Measurements from ENCODE around the gene TNRC6A.

TNRC6A gene

GRCh38 chr16:24846548-24847357, 117.3 kb downstream of the TNRC6A start:
- Histone ChIP-seq H3K9ac (ENCODE audit: low read length) (no peak overlapping the region), H3K4me1 (ENCODE audit: control insufficient read depth, insufficient read depth, low read length) (peaks cover 6% of the 10 kb centered on the region; the same call in 1 of the 2 replicates), H3K4me3 (ENCODE audit: low read depth, low read length) (no peak overlapping the region), H3K9me3 (ENCODE audit: control insufficient read depth, insufficient read depth, low read depth, low read length) (no peaks in the 10 kb centered on the region), H3K27ac (ENCODE audit: low read depth, low read length) (no peak overlapping the region), H3K27me3 (ENCODE audit: control insufficient read depth, insufficient read depth, low read length) (no peaks in the 10 kb centered on the region), H3K36me3 (ENCODE audit: control insufficient read depth, insufficient read depth, low read length) (no peaks in the 10 kb centered on the region)

- H3K27me3 ChIP-seq (ENCODE audit: control insufficient read depth, insufficient read depth, low read length), result no peaks in the 10 kb centered on the region
- no peak overlapping the region for H3K9ac ChIP-seq (ENCODE audit: low read length)
- H3K9me3 ChIP-seq (ENCODE audit: control insufficient read depth, insufficient read depth, low read depth, low read length), result no peaks in the 10 kb centered on the region
- H3K4me1 ChIP-seq (ENCODE audit: control insufficient read depth, insufficient read depth, low read length), result peaks cover 6% of the 10 kb centered on the region; the same call in 1 of the 2 replicates
- no peaks in the 10 kb centered on the region for H3K36me3 ChIP-seq (ENCODE audit: control insufficient read depth, insufficient read depth, low read length)
- H3K4me3 ChIP-seq (ENCODE audit: low read depth, low read length), result no peak overlapping the region
- no peak overlapping the region for H3K27ac ChIP-seq (ENCODE audit: low read depth, low read length)
These were observed 117.9 kb downstream of the TNRC6A start for GRCh38 chr16:24847358-24847664.

GRCh38 chr16:24848065-24848464, 118.6 kb downstream of the TNRC6A start:
- Histone ChIP-seq H3K4me3 (ENCODE audit: low read depth, low read length) (no peak overlapping the region), H3K4me1 (ENCODE audit: control insufficient read depth, insufficient read depth, low read length) (peaks cover 6% of the 10 kb centered on the region; the same call in 1 of the 2 replicates), H3K9me3 (ENCODE audit: control insufficient read depth, insufficient read depth, low read depth, low read length) (no peaks in the 10 kb centered on the region), H3K36me3 (ENCODE audit: control insufficient read depth, insufficient read depth, low read length) (no peaks in the 10 kb centered on the region), H3K27ac (ENCODE audit: low read depth, low read length) (no peak overlapping the region), H3K27me3 (ENCODE audit: control insufficient read depth, insufficient read depth, low read length) (no peaks in the 10 kb centered on the region), H3K9ac (ENCODE audit: low read length) (no peak overlapping the region)

GRCh38 chr16:24849641-24850040, 120.2 kb downstream of the TNRC6A start:
- H3K27me3 ChIP-seq (ENCODE audit: control insufficient read depth, insufficient read depth, low read length), result no peaks in the 10 kb centered on the region
- no peak overlapping the region for H3K4me3 ChIP-seq (ENCODE audit: low read depth, low read length)
- peaks cover 1% of the 10 kb centered on the region; the same call in 1 of the 2 replicates for H3K4me1 ChIP-seq (ENCODE audit: control insufficient read depth, insufficient read depth, low read length)
- no peaks in the 10 kb centered on the region for H3K36me3 ChIP-seq (ENCODE audit: control insufficient read depth, insufficient read depth, low read length)
- H3K9me3 ChIP-seq (ENCODE audit: control insufficient read depth, insufficient read depth, low read depth, low read length), result no peaks in the 10 kb centered on the region
- H3K9ac ChIP-seq (ENCODE audit: low read length), result no peak overlapping the region
- no peak overlapping the region for H3K27ac ChIP-seq (ENCODE audit: low read depth, low read length)

- H3K27ac ChIP-seq (ENCODE audit: low read depth, low read length), result no peak overlapping the region
- H3K9me3 ChIP-seq (ENCODE audit: control insufficient read depth, insufficient read depth, low read depth, low read length), result no peaks in the 10 kb centered on the region
- H3K4me3 ChIP-seq (ENCODE audit: low read depth, low read length), result no peak overlapping the region
- no peaks in the 10 kb centered on the region for H3K27me3 ChIP-seq (ENCODE audit: control insufficient read depth, insufficient read depth, low read length)
- no peak overlapping the region for H3K9ac ChIP-seq (ENCODE audit: low read length)
- no peaks in the 10 kb centered on the region for H3K4me1 ChIP-seq (ENCODE audit: control insufficient read depth, insufficient read depth, low read length)
- no peaks in the 10 kb centered on the region for H3K36me3 ChIP-seq (ENCODE audit: control insufficient read depth, insufficient read depth, low read length)
These were observed 121.0 kb downstream of the TNRC6A start for GRCh38 chr16:24850289-24850938.

GRCh38 chr16:24851700-24852099, 122.2 kb downstream of the TNRC6A start:
- no peak overlapping the region for H3K27ac ChIP-seq (ENCODE audit: low read depth, low read length)
- no peak overlapping the region for H3K4me3 ChIP-seq (ENCODE audit: low read depth, low read length)
- H3K27me3 ChIP-seq (ENCODE audit: control insufficient read depth, insufficient read depth, low read length), result no peaks in the 10 kb centered on the region
- H3K4me1 ChIP-seq (ENCODE audit: control insufficient read depth, insufficient read depth, low read length), result no peaks in the 10 kb centered on the region
- no peak overlapping the region for H3K9ac ChIP-seq (ENCODE audit: low read length)
- H3K36me3 ChIP-seq (ENCODE audit: control insufficient read depth, insufficient read depth, low read length), result no peaks in the 10 kb centered on the region
- H3K9me3 ChIP-seq (ENCODE audit: control insufficient read depth, insufficient read depth, low read depth, low read length), result no peaks in the 10 kb centered on the region

- Histone ChIP-seq H3K9ac (ENCODE audit: low read length) (no peak overlapping the region), H3K36me3 (ENCODE audit: control insufficient read depth, insufficient read depth, low read length) (no peaks in the 10 kb centered on the region), H3K4me3 (ENCODE audit: low read depth, low read length) (no peak overlapping the region), H3K27me3 (ENCODE audit: control insufficient read depth, insufficient read depth, low read length) (no peaks in the 10 kb centered on the region), H3K4me1 (ENCODE audit: control insufficient read depth, insufficient read depth, low read length) (no peaks in the 10 kb centered on the region), H3K27ac (ENCODE audit: low read depth, low read length) (no peak overlapping the region), H3K9me3 (ENCODE audit: control insufficient read depth, insufficient read depth, low read depth, low read length) (no peaks in the 10 kb centered on the region)
These were observed 122.8 kb downstream of the TNRC6A start for GRCh38 chr16:24852281-24852721.

- Histone ChIP-seq H3K4me1 (ENCODE audit: control insufficient read depth, insufficient read depth, low read length) (no peaks in the 10 kb centered on the region), H3K4me3 (ENCODE audit: low read depth, low read length) (no peak overlapping the region), H3K36me3 (ENCODE audit: control insufficient read depth, insufficient read depth, low read length) (no peaks in the 10 kb centered on the region), H3K9ac (ENCODE audit: low read length) (no peak overlapping the region), H3K27ac (ENCODE audit: low read depth, low read length) (no peak overlapping the region), H3K9me3 (ENCODE audit: control insufficient read depth, insufficient read depth, low read depth, low read length) (no peaks in the 10 kb centered on the region), H3K27me3 (ENCODE audit: control insufficient read depth, insufficient read depth, low read length) (no peaks in the 10 kb centered on the region)
These were observed 123.8 kb downstream of the TNRC6A start for GRCh38 chr16:24853169-24853824.

GRCh38 chr16:24853830-24854229, 124.4 kb downstream of the TNRC6A start:
- Histone ChIP-seq H3K9me3 (ENCODE audit: control insufficient read depth, insufficient read depth, low read depth, low read length) (no peaks in the 10 kb centered on the region), H3K27me3 (ENCODE audit: control insufficient read depth, insufficient read depth, low read length) (no peaks in the 10 kb centered on the region), H3K27ac (ENCODE audit: low read depth, low read length) (no peak overlapping the region), H3K4me3 (ENCODE audit: low read depth, low read length) (no peak overlapping the region), H3K9ac (ENCODE audit: low read length) (no peak overlapping the region), H3K4me1 (ENCODE audit: control insufficient read depth, insufficient read depth, low read length) (no peaks in the 10 kb centered on the region), H3K36me3 (ENCODE audit: control insufficient read depth, insufficient read depth, low read length) (no peaks in the 10 kb centered on the region)

- Histone ChIP-seq H3K4me1 (ENCODE audit: control insufficient read depth, insufficient read depth, low read length) (no peaks in the 10 kb centered on the region), H3K36me3 (ENCODE audit: control insufficient read depth, insufficient read depth, low read length) (no peaks in the 10 kb centered on the region), H3K27me3 (ENCODE audit: control insufficient read depth, insufficient read depth, low read length) (no peaks in the 10 kb centered on the region), H3K4me3 (ENCODE audit: low read depth, low read length) (no peak overlapping the region), H3K9ac (ENCODE audit: low read length) (no peak overlapping the region), H3K9me3 (ENCODE audit: control insufficient read depth, insufficient read depth, low read depth, low read length) (no peaks in the 10 kb centered on the region), H3K27ac (ENCODE audit: low read depth, low read length) (no peak overlapping the region)
These were observed 125.2 kb downstream of the TNRC6A start for GRCh38 chr16:24854607-24855171.

GRCh38 chr16:24855678-24856077, 126.2 kb downstream of the TNRC6A start:
- no peak overlapping the region for H3K4me3 ChIP-seq (ENCODE audit: low read depth, low read length)
- no peaks in the 10 kb centered on the region for H3K9me3 ChIP-seq (ENCODE audit: control insufficient read depth, insufficient read depth, low read depth, low read length)
- H3K9ac ChIP-seq (ENCODE audit: low read length), result no peak overlapping the region
- H3K4me1 ChIP-seq (ENCODE audit: control insufficient read depth, insufficient read depth, low read length), result no peaks in the 10 kb centered on the region
- no peaks in the 10 kb centered on the region for H3K36me3 ChIP-seq (ENCODE audit: control insufficient read depth, insufficient read depth, low read length)
- no peaks in the 10 kb centered on the region for H3K27me3 ChIP-seq (ENCODE audit: control insufficient read depth, insufficient read depth, low read length)
- no peak overlapping the region for H3K27ac ChIP-seq (ENCODE audit: low read depth, low read length)
